HEK293T (cell line): ENCODE measurements around the gene OR2B6.

Experiments used
- ARNT ChIP-seq: fragments of 450-650 bp; IDR thresholded peaks from 2 replicates; pipeline ENCODE4 v1.6.1; 2017; ENCODE audit warnings: mild to moderate bottlenecking
- BHLHE40 ChIP-seq: fragments of 450-650 bp; IDR thresholded peaks from 2 replicates; pipeline ENCODE4 v1.6.1; 2016; ENCODE audit warnings: mild to moderate bottlenecking, moderate library complexity, borderline replicate concordance
- CTBP1 ChIP-seq: fragments of 450-650 bp; IDR thresholded peaks from 2 replicates; pipeline ENCODE4 v1.6.1; 2016; ENCODE audit warnings: borderline replicate concordance
- ELF4 ChIP-seq: fragments of 450-650 bp; IDR thresholded peaks from 2 replicates; pipeline ENCODE4 v1.6.1; 2017; ENCODE audit warnings: antibody characterized with exemption
- FOXA1 ChIP-seq: fragments of 450-650 bp; IDR thresholded peaks from 2 replicates; pipeline ENCODE4 v1.6.1; 2016; ENCODE audit warnings: mild to moderate bottlenecking
- FOXM1 ChIP-seq: fragments of 450-650 bp; IDR thresholded peaks from 2 replicates; pipeline ENCODE4 v1.6.1; 2017; ENCODE audit warnings: mild to moderate bottlenecking, borderline replicate concordance
- LEF1 ChIP-seq: fragments of 450-650 bp; IDR thresholded peaks from 2 replicates; pipeline ENCODE4 v1.6.1; 2017; ENCODE audit warnings: mild to moderate bottlenecking, borderline replicate concordance
- SP1 ChIP-seq: fragments of 450-650 bp; IDR thresholded peaks from 2 replicates; pipeline ENCODE4 v1.6.1; 2017
- TARDBP ChIP-seq: fragments of 450-650 bp; IDR thresholded peaks from 2 replicates; pipeline ENCODE4 v1.6.1; 2016
- TF ChIP-seq, protein P1 (sequence below): fragments of 450-650 bp; IDR thresholded peaks from 2 replicates; pipeline ENCODE4 v1.6.1; 2016

DNA sequence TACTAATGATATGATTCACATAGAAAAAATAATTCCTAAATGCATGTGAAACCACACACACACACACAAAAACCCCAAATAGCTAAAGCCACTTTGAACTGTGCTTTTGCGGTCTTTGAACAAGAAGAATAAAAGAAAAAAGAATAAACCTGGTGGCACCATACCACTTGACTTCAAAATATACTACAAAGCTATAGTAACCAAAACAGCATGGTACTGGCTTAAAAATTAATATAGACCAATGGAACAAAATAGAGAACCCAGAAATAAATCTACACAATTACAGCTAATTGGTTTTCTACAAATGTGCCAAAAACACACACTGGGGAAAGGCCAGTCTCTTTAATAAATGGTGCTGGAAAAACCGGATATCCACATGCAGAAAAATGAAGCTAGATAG, 13.4 kb downstream of the OR2B6 start:
- no peak for TF ChIP-seq FOXA1
- no peak for TF ChIP-seq ELF4
- no peak for TF ChIP-seq TARDBP
- TF ChIP-seq CTBP1 = no peak
- TF ChIP-seq SP1 = no peak
- no peak for TF ChIP-seq BHLHE40
- TF ChIP-seq, protein P1, sequence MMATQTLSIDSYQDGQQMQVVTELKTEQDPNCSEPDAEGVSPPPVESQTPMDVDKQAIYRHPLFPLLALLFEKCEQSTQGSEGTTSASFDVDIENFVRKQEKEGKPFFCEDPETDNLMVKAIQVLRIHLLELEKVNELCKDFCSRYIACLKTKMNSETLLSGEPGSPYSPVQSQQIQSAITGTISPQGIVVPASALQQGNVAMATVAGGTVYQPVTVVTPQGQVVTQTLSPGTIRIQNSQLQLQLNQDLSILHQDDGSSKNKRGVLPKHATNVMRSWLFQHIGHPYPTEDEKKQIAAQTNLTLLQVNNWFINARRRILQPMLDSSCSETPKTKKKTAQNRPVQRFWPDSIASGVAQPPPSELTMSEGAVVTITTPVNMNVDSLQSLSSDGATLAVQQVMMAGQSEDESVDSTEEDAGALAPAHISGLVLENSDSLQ = no peak
- TF ChIP-seq FOXM1 = no peak
- TF ChIP-seq ARNT = no peak
- no peak for TF ChIP-seq LEF1
